SU-DHL-6 (cell line): ENCODE results near the gene ARHGEF28.

ENCODE experiments used
- CTCF ChIP-seq: fragments of 200-600 bp; sonication (generic); IDR thresholded peaks from one replicate; pipeline ENCODE4 v1.5.1; 2017; ENCODE audit warnings: antibody characterized with exemption, mild to moderate bottlenecking, low read length, moderate library complexity; ENCODE audit not compliant: insufficient read depth, poor library complexity, severe bottlenecking
- EZH2phosphoT487 ChIP-seq: fragments of 200-600 bp; sonication (generic), shearing (Covaris generic); conservative IDR thresholded peaks from 2 replicates; pipeline ENCODE4 v1.6.1; 2018; ENCODE audit warnings: mild to moderate bottlenecking, antibody characterized with exemption, low read length, moderate library complexity, mixed read lengths

DNA sequence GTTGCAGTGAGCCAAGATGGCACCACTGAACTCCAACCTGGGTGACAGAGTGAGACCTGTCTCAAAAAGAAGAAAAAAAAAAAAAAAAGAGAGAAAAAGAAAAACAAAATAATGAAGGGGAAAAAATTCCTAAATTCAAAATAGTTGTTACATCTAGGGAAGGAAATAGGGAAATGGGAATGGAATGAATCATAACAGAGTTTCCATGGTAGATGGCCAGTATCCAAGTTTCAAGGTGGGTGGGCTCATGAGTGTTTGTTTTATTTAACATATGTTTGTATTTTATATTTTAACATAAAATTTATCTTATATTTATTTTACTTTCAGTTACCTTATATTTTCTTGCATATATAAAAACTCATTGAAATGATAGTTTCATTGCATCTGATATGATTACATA, 215.6 kb downstream of the ARHGEF28 start:
- TF ChIP-seq CTCF (no peak), EZH2phosphoT487 (no peak)
